ENCODE measurements around the gene NFRKB. TPM values are rescaled to one million over a fixed set of nuclear protein-coding genes. Genes with fewer than 3 reads are reported as not detected.

NFRKB gene
- total and polyA plus RNA-seq, 2 of the 8 experiments (the other 6 are each of a cell fraction or from before 2014, with no cell fraction given): 17.0 to 31.0 TPM

- no peak for TF ChIP-seq CHD7 (IDR thresholded peaks at IDR 0.05; ENCODE audit: insufficient replicate concordance, low read length)
- TF ChIP-seq EZH2 (IDR thresholded peaks at IDR 0.05; ENCODE audit: low read depth, low read length, severe bottlenecking): no peak
- no peak for TF ChIP-seq YY1 (IDR thresholded peaks at IDR 0.05; ENCODE audit: low read depth, low read length)
- no peak for TF ChIP-seq BRCA1 (IDR thresholded peaks at IDR 0.05; ENCODE audit: low read depth, low read length)
- no peak for TF ChIP-seq SAP30 (IDR thresholded peaks at IDR 0.05; ENCODE audit: insufficient read depth, insufficient replicate concordance, low read length)
- TF ChIP-seq RBBP5 (IDR thresholded peaks at IDR 0.05; ENCODE audit: borderline replicate concordance, low read depth, low read length): no peak
- no peak for TF ChIP-seq EGR1 (IDR thresholded peaks at IDR 0.05; ENCODE audit: borderline replicate concordance, low read depth, low read length)
- no peak for TF ChIP-seq PHF8 (conservative IDR thresholded peaks at IDR 0.05; ENCODE audit: low read depth, low read length)
These were observed 10.0 kb downstream of the NFRKB start (continued) for GRCh38 chr11:129885381-129885780.
